Skin of body (tissue), 2 donors: ENCODE results near the gene CCDC197. TPM values are rescaled to one million over a fixed set of nuclear protein-coding genes. Genes with fewer than 3 reads are reported as not detected.

Source experiments
- DNase-seq: peaks from one replicate; lab custom pipeline; 2025; lab: John Stamatoyannopoulos, UW
- total RNA-seq: library from RNA; depleted of rRNA; stranded (reverse); fragments of >200 nt; gene quantifications from one replicate; pipeline ENCODE4 v1.2.3, GENCODE V29; 2014

CCDC197 gene
- total RNA-seq, 1 donor from 2014 or later = not detected

DNA sequence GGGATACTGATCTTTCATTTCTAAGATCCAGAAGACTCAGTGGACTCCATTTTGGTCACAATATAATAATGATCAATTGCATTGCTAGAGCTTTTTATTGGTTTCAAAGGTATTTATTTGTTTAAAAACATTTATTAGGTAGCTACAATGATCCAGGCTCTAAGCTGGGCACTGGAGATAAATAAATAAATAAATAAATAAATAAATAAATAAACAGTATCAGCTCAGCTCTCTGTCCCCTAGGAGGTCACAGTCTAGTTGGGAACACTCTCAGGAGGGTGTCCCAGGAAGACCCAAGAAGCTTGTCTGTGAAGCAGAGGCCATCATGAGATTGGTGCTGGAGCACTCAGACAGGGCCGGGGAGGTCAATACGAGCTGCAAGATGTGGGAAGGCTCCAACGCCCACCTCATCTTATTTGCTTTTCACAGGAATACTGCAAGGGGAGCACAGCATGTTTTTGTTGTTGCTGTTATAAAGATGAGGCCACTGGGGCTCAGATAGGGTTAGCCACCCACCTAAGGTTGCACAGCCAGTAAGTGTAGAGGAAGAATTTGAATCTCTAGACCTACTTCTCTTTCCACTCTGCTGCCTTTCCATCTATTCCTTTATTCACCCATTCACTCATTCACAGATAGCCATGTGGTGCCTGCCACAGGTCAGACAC is 36.2 kb upstream of the CCDC197 start:
- DNase-seq = no peak

DNA sequence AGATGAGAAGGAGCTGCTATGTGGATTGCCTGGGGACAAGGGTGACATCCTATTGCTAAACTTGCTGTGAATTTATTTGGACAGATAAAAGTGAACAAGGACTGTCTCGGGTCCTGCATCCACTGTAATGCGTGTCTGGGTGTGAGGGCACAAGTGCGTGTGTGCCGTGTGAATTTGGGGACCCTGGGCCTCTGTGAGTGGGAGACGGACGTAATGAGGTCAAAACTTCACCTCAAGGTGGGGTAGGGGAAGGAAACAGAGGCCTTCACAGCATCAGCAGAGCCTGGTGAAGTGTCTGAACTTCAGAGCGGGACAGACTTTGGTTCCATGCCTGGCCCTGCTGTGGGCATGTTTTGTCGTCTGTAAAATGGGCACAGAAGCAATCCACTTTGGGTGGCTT is 35.5 kb upstream of the CCDC197 start:
- no peak for DNase-seq

DNA sequence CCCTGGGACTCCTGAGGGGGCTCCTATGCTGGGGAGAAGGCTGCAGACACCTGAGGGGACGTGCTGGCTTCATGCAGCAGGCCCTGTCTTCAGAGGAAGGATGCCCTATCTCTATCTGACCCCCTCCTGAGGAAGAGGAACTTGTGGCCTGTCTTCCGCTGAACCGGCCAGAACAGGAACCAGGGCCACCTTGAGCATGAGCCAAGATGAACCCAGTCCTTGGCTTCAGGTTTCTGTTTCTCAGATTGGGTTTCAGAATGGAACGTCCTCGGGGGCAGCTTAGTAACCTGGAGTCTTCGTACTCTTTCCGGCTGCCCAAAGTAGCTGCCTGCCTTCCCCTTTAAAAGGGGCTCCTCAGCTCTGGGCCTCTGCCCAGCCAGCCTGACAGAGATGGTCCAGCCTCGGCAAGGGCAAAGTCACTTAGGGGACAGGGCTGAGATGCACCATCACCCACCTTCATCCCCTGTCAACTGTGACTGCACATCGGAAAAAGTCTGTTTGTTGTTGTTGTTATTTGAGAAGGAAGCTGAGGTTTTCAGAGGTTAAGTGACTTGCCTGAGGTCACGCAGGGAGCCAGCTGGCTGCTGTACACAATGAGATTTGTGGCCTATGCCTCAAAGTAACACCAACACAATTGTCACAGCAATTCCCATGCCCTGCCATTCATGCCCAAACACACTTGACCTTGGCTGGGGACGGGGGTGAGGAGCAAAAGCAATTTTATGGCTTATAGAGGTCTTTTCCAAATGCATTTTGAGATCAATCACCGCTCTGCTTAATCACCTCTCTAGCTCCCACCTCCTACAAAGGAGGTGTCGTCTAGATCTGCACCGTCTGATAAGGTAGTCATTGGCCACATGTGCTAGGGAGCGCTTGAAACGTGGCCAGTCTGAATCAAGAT is 34.1 kb upstream of the CCDC197 start:
- DNase-seq = no peak

DNA sequence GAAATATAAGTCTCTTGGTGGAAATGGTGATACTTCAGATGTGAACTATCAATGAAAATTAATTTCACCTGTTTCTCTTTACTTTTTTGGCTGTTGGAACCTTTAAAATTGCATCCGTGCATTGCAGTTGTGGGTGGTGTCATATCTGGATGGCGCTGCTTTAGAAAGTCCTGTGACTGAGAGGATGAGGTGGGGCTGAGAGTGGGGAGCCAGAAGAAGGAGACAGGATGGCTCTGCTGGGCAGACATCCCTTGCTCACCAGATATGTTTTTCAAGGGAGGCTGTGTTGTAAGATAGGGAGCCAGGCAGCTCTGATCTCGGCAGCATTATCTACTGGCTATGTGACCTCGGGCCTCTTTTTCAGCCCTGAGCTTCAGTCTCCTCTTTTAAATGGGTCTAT is 33.4 kb upstream of the CCDC197 start:
- no peak for DNase-seq

DNA sequence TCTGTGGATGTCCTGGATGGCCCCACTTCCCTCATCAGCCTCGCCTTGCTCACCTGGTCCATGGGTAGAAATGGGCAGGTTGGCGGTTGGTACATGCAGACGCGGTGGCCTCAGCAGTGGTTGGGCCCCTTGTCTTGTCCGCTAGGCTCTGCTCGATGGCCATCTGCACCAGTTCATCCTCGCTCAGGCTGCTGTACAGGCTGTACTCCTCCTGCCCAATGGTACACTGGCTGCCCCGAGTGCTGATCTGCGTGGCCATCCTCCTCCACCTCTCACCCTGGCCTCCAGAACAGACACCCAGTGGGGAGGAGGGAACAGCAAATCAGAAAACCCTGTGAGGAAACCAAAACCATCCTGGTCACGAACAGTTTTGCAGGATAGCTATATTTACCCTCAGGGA is 32.8 kb upstream of the CCDC197 start:
- no peak for DNase-seq

DNA sequence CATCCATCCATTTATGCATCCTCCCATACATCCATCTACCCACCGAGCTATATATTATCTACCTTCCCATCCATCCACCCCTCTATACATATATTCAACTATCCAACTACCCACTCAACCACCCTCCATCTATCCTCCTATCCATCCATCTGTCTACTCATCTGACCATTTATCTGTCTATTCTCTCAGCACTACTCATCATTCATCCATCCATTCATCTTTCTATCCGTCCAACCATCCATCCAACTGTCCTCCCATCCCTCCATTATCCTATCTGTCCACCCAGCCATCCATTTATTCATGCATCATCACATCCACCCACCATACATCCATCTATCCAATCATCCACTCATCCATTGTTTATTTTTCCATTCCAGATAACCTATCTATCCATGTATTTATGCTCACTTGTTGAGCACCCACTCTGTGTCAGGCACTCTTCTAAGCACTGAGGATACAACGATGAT is 32.2 kb upstream of the CCDC197 start:
- DNase-seq = no peak

DNA sequence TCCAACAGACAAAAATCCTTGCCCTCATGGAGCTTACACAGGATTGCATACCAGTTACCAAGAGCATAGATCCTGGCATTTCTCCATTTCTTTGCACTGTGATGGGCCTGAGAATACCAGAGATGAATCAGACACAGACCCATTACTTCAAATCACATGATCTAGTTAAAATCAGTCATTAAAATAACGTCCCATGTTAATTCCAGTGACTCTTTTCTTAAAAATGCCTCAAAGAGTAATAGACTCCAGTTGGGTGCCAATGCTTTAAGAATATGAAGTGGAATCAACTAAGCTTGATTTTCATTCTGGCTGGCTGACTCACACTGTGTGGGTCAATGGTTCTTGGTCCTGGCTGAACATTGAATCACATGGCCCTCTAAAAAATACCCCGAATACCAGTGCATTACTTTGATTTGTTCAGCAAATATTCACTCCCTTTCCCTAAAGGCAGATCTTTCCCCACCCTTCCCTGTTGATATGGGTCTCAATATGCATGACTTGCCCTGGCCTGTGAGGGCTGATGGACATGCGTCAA is 31.7 kb upstream of the CCDC197 start:
- no peak for DNase-seq

DNA sequence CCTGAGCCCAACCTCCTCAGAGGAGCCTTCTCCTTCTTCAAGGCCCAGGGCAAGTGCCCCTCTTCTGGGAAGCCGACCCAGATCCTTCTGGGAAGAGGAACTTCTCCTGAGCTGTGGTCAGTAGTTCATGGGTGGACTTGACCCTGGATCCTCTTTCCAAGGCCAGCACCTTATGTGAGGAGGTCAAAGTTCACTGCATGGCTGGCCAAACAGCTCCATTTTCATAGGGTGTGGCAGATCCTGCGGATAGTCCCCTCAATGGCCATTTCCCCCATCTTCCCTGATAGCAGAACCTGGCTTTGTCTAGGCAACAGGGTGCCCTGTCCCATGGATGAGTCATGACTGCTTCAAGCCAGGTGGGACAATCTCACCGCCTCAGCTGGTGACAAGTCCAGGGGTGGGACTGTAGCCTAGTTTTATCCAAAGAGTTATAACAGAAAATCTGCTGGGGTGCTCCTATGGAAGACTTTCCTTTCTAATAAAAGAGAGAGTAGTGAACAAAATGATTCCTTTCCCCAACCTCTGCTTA is 31.1 kb upstream of the CCDC197 start:
- no peak for DNase-seq

DNA sequence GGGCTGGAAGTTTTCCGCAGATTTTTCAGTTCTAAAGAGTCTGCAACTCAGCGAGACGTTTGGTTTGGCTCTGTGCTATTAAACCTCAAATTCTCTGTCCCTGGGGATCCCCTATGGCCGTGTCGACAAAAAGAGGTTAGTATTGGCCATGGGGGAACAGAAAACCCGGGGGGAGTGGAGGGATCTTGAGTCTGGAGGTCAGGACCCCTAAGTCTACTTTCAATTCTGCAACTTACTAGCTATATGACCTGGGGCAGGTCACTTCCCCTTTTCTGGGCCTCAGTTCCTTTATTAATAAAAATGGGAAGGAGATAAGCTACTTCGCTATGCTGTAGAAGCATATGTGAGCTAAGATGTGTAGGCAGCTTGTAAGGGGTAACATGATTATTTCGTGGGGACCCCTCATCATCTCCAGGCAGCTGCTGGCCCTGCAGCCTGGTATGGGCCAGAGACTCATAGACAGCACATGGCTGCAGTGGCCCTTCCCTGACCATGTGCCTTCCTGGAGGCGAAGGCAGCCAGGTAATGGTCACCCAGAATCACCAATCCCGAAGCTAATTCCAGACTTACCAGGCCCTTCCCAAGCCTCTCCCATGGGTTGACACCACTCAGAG is 29.4 kb upstream of the CCDC197 start:
- no peak for DNase-seq

DNA sequence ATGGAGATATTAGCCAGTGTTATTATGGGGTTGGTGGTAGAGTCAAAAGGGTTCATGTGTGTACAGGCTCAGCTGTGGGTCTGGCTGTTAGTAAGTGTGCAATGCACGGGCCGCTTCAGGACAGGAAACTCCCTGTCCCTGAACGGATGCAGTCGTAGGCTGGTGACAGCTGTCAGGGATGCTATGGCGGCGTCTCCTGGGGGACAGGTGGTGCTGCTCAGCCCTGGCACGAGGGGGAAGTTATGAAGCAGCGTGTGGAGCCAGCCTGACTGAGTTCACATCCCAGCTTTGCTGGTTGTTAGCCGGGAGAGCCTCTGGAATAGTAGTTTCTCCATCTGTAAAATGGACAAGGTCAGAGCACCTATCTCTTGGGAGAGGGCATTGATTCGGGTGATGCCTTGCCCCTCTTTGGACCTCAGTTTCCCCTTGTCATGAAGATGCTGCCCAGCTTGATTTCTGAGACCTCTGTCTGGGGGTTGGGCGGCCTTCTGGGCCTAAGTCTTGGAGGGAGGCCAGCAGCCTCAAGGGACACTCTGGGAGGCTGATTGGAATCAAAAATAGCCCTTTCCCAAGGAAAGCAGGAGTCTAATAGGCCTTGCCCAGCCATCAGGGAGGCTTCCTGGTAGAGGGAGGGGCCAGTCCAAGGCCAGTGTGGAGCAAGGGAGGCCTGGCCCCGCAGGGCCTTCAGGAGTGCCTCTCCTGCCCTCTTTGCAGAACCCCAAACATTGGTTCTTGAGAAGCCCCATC is 27.8 kb upstream of the CCDC197 start:
- DNase-seq = no peak

DNA sequence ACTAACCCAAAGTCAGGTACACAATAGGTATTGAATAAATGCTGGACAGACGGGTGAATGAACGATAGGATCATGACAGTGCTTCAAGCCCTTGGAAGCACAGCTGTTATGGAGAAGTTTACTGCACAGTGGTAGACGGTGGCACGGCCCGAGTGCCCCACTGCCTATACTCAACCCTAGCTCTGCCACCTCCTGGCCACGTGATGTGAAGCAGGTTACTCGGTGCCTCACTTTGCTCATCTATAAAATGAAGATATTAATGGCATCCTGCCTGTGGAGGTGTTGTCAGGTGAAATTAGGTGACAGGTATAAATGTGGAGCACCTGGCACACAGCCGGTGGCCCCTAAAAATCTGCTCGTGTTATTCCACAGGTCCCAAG is 26.5 kb upstream of the CCDC197 start:
- no peak for DNase-seq

DNA sequence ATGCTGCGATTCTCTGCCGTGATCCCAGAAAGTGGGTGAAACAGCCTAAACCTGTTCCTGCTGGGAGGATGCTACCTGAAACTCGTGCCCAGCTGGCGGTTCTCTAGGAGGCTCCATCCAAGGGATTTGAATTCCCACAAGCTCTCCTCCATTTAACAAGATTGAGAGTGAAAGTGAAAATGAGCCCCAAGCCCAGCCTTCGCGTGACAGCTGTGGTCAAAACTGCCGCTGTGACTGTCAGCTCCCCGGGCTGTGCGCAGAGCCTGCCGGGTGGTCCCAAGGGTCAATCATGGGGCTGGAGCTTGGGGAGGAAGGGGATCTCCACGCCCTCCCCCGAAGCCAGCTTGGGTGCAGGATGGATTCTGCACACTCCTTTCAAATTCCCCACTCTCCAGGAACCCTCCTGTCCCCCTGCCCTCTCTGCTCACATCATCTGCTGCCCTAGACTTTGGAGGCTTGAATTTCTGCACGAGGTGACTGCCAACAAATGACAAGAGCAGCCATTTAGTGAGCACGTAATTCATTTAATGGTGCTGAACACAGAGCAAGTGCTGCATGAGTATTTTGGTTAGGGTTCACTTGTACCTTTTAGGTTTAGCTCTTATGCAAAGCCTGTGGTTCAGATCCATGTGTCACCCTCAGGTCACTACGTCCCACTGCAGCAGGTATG is 26.0 kb upstream of the CCDC197 start:
- no peak for DNase-seq

DNA sequence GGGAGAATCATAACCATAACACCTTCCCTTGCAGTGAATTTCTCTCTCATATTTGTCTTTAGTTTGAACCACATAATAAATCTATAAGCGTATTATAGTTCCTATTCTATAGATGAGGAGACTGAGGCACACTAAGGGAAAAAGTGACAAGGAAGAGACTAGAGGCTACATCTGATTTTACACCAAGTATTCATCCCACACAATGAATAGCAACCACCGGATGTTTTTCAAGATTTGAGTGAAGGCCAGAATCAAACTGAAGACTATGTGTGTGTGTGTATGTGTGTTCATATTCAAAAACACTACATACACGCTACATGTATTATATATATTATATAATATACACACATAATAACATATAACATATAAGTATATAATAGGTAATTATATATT is 25.5 kb upstream of the CCDC197 start:
- no peak for DNase-seq

DNA sequence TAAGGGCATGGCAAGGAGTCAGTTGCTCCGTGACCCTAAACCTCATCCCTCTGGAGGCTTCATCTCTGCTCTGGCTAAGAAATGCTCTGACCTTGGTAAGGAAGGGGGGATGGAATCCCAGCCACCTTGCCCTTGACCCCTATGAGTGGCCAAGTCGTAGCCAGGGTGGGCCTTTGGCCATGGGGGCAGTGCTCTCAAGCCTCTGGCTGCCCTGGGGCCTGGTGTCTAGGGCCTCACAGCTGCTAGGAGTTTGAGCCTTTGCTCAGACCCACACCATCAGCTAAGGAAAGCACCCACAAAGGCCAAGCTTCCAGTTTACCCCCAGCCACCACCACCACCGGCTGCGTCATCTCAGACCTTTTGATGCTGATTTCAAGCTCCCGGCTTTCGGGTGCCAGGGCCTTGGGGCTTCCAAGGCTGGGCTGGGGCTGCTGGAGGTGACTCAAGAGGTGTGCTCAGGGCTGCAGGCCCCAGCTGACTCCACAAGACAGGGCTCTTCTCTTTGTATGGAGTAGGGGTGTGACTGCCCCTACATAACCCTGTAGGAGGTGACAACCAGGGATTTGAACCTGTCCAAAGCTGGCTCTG is 24.4 kb upstream of the CCDC197 start:
- no peak for DNase-seq

DNA sequence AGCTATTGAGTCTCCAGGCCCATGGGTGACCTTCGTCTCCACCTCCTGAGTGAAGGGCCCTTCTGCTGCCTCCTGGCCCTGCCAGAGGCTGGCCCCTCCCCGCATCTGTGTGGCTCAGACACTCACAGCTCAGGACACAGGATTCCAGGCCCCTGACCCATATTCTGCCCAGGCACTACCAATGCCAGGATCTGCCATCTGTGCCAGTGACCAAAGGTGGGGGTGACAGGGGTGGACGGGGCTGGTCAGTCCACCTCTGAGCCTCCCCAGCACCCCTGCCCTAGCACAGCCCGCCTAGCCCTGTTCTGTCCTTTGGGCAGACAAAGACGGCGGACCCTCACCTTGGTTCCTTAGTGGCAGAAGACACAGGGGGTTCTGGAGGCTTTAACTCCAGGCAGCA is 23.5 kb upstream of the CCDC197 start:
- no peak for DNase-seq

DNA sequence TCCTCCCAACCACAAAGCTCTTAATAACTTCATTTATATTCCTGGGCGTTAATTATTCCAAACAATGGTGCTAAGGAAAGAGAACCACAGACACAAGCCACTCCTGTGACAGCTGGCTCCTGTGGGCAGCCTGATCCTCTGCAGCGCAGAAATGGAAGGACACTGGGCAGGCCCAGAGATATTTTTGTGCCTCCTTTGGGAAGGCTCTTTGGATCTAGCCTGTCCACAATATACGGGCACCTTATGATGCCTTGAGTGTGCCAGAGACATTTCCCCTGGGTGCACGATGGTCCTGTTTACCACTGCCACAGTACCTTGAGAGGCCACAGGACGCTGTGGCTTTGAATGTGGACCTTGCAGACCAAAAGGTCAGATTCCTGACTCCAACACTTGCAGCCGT is 22.8 kb upstream of the CCDC197 start:
- no peak for DNase-seq

DNA sequence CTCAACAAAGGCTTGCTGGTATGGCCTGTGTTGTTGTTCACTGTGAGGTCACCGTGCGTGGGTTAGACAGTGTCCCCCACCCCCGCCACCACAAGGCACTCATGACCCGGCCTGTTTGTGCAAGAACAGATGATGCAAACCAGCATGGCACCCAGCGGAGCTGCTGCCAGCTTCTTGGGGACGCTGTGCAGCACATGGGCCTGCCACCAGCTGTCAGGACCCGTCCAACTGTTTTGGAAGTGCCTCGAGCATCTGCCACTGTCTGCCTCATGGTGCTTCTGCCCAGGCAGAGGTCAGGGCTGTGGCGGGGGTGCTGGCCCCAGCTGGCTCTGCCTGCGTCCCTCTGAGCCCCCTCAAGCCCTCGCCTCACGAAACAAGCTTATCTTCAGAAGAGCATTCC is 22.3 kb upstream of the CCDC197 start:
- no peak for DNase-seq

DNA sequence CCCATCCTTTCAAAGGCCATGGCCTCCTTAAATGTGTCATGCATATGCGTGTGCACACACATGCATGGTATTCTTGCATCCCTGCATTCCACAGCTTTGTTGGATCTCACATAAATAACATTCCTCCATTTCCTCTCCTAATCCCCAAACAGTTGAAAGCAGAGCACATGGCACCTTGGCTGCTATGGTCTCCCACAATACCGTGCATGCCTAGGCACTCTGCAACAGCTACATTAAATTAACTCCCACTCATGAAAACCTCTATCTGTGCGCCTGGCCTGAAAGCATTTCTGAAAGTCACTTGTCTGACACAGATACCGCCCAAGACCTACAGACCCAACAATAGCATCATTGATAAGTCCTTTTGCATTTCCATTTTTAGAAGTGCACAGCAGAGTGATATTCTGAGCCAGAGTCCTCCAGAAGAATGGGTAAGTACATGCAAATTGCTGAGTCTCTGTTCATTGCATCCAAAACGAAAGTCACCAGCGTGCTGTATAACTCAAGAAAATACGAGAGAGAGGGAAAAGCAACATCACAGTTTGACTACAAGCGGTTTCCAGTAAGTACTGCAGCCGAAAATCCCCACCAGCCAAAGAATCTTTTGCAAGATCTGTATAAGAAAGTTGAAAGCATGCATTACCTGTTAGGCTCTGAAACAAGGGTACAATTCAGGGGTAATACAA is 21.2 kb upstream of the CCDC197 start:
- no peak for DNase-seq

DNA sequence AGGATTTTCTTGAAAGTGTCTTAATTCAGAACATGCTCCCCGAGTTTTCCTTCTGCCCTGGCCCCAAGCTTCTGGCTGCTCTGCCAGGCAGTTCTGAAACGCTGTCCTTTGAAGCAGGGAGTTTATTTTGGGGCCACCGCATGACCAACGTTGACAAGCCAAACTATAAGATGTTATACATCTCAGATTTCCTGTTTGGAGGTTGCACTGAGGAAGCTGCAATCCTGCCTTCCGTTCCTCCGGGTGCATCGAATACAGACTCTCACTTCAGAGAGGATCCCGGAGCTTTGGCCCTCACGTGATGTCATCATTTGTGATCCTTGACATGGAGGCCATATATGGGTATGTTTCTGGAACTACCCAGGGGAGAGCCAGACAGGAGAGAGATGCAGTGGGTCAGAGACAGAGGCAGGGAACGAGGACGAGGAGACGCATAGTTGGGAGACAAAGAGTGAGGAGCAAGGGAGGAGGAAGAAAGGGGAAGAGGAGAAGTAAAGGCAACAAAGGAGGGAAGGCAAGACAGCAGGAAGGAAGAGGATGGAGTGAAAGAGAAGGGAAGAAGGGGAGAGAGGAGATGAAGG is 20.5 kb upstream of the CCDC197 start, which contains the start of gene ASB2:
ASB2 (minus strand) TSS at position 94 of the 581 bp plus-strand sequence. CDS start 12,031 bp downstream, outside the sequence.
- no peak for DNase-seq
